Endothelial cell of umbilical vein (primary cell): ENCODE data around the gene CCR9. TPM values are rescaled to one million over a fixed set of nuclear protein-coding genes. Genes with fewer than 3 reads are reported as not detected.

Experiments
- BruUV-seq: library from RNA; stranded (reverse); fragments of 400-500 nt; replicated peaks from 2 replicates; lab custom pipeline; 2021; lab: Mats Ljungman, UMichigan
- CTCF ChIA-PET: fragments of 300-600, 350-600 bp; sonication (Branson Sonifier 250); formaldehyde crosslinking; loops from one replicate; lab custom pipeline; 2021; ENCODE audit warnings: antibody characterized with exemption, inconsistent platforms; lab: Charles Lee
- POLR2A ChIA-PET: fragments of 300-600, 350-600 bp; sonication (Branson Sonifier 250); formaldehyde crosslinking; loops from one replicate; lab custom pipeline; 2021; ENCODE audit warnings: antibody characterized with exemption, inconsistent platforms; lab: Charles Lee
- DNase-seq: peaks from one replicate; pipeline ENCODE4 v3.0.0-alpha.2; 2011; ENCODE audit warnings: low read depth, low spot score
- FAIRE-seq: peaks from 2 replicates; lab custom pipeline; 2011; peaks lifted over from hg19 to GRCh38; lab: Jason Lieb, UNC
- H2AFZ ChIP-seq: 2 replicates; pipeline ENCODE4 v1.6.0; 2012; ENCODE audit warnings: low read depth, low read length, control low read depth, inconsistent platforms
- H3K27ac ChIP-seq: 2 replicates; pipeline ENCODE4 v1.5.1; 2011; ENCODE audit warnings: low read depth, mild to moderate bottlenecking, control low read depth, low read length, moderate library complexity; ENCODE audit not compliant: insufficient read depth
- H3K27me3 ChIP-seq, 2 experiments: 2 replicates each; pipeline versions ENCODE4 v1.6.0 to v1.6.1; 2011; ENCODE audit warnings: low read length in 2 of 2, mixed read lengths in 1 of 2; ENCODE audit not compliant: control insufficient read depth in 2 of 2, insufficient read depth in 2 of 2
- H3K36me3 ChIP-seq, 2 experiments: 2 replicates in 1 of 2; 3 replicates in 1 of 2; pipeline ENCODE4 v1.5.1; 2011; ENCODE audit warnings: low read length in 2 of 2, mild to moderate bottlenecking in 1 of 2, moderate library complexity in 1 of 2; ENCODE audit not compliant: control insufficient read depth in 2 of 2, insufficient read depth in 2 of 2; ENCODE audit errors: extremely low read depth in 1 of 2
- H3K4me1 ChIP-seq: 3 replicates; pipeline ENCODE4 v1.5.1; 2011; ENCODE audit warnings: mild to moderate bottlenecking, low read length; ENCODE audit not compliant: control insufficient read depth, insufficient read depth; ENCODE audit errors: extremely low read depth
- H3K4me2 ChIP-seq: 2 replicates; pipeline ENCODE4 v1.6.1; 2011; ENCODE audit warnings: low read length, control low read depth, mixed read lengths; ENCODE audit not compliant: insufficient read depth
- H3K4me3 ChIP-seq, 3 experiments: fragments of 200-600 bp in 1 of 3; sonication (generic), shearing (Covaris generic) in 1 of 3; replicated peaks in 1 of 3; 2 replicates each; pipeline ENCODE4 v1.5.1; 2011 to 2016; ENCODE audit warnings: control low read depth in 3 of 3, low read length in 3 of 3, mild to moderate bottlenecking in 2 of 3, inconsistent platforms in 1 of 3, low read depth in 1 of 3, moderate library complexity in 1 of 3; ENCODE audit not compliant: insufficient read depth in 1 of 3
- H3K79me2 ChIP-seq: 2 replicates; pipeline ENCODE4 v1.6.0; 2012; ENCODE audit warnings: low read length, inconsistent platforms; ENCODE audit not compliant: control insufficient read depth, insufficient read depth
- H3K9ac ChIP-seq: replicated peaks from 2 replicates; pipeline ENCODE3; 2011; ENCODE audit warnings: low read length, control low read depth; ENCODE audit not compliant: insufficient read depth; ENCODE audit errors: extremely low read depth
- H3K9me1 ChIP-seq: replicated peaks from 3 replicates; pipeline ENCODE4 v1.6.0; 2011; ENCODE audit warnings: mild to moderate bottlenecking, low read length; ENCODE audit not compliant: control insufficient read depth, insufficient read depth; ENCODE audit errors: extremely low read depth
- H3K9me3 ChIP-seq: replicated peaks from 2 replicates; pipeline ENCODE4 v1.5.1; 2012; ENCODE audit warnings: low read length, inconsistent platforms; ENCODE audit not compliant: control insufficient read depth, insufficient read depth
- H4K20me1 ChIP-seq: replicated peaks from 2 replicates; pipeline ENCODE3; 2011; ENCODE audit warnings: mild to moderate bottlenecking, low read length; ENCODE audit not compliant: control insufficient read depth, insufficient read depth; ENCODE audit errors: extremely low read depth
- CTCF ChIP-seq, 2 donors: IDR thresholded peaks; 1 replicate in 1 of 2; 2 replicates in 1 of 2; pipeline ENCODE4 v1.5.1; 2011; ENCODE audit warnings: low read length in 2 of 2, mild to moderate bottlenecking in 2 of 2, moderate library complexity in 2 of 2, control low read depth in 1 of 2, inconsistent platforms in 1 of 2, low read depth in 1 of 2; ENCODE audit not compliant: insufficient read depth in 1 of 2; ENCODE audit errors: extremely low read depth in 1 of 2
- EZH2 ChIP-seq: IDR thresholded peaks from 2 replicates; pipeline ENCODE4 v1.6.1; 2012; ENCODE audit warnings: borderline replicate concordance, low read depth, mild to moderate bottlenecking, moderate library complexity, low read length, inconsistent platforms; ENCODE audit not compliant: severe bottlenecking
- FOS ChIP-seq: IDR thresholded peaks from 2 replicates; pipeline ENCODE4 v1.6.1; 2011; ENCODE audit warnings: mild to moderate bottlenecking, low read length, moderate library complexity, borderline replicate concordance; ENCODE audit not compliant: insufficient read depth
- GATA2 ChIP-seq: IDR thresholded peaks from 2 replicates; pipeline ENCODE4 v1.7.0; 2011; ENCODE audit warnings: low read depth, mild to moderate bottlenecking, moderate library complexity, mixed read lengths, low read length; ENCODE audit not compliant: insufficient read length, insufficient read depth
- JUN ChIP-seq: IDR thresholded peaks from 2 replicates; pipeline ENCODE4 v1.6.1; 2011; ENCODE audit warnings: borderline replicate concordance, low read depth; ENCODE audit not compliant: insufficient read length, insufficient read depth
- MAX ChIP-seq: IDR thresholded peaks from 2 replicates; pipeline ENCODE4 v1.6.1; 2011; ENCODE audit not compliant: insufficient read depth, insufficient read length
- MYC ChIP-seq: IDR thresholded peaks from one replicate; pipeline ENCODE4 v1.6.1; 2011; ENCODE audit warnings: mild to moderate bottlenecking, low read depth, low read length
- POLR2A ChIP-seq: IDR thresholded peaks from 2 replicates; pipeline ENCODE4 v1.6.1; 2012; ENCODE audit warnings: low read depth, mild to moderate bottlenecking, control low read depth, low read length
- POLR2AphosphoS5 ChIP-seq: IDR thresholded peaks from 2 replicates; pipeline ENCODE4 v1.6.1; 2012; ENCODE audit warnings: low read depth, mild to moderate bottlenecking, control low read depth, low read length, moderate library complexity; ENCODE audit not compliant: insufficient read depth
- dilution Hi-C: fragments of 300-500 bp; cut with MboI; formaldehyde crosslinking; loops from one replicate; pipeline ENCODE4 v1.15.0; 2019; ENCODE audit warnings: low sequenced_read_pairs; ENCODE audit not compliant: extremely low pct_ligation_motif_present
- intact Hi-C: fragments of 100-400 bp; cut with micrococcal nuclease; formaldehyde crosslinking; loops from one replicate; pipeline ENCODE4 v1.10.0; 2022
- polyA plus RNA-seq, 4 experiments: library from polyadenylated mRNA; depleted of rRNA in 3 of 4; stranded (reverse) in 3 of 4; unstranded in 1 of 4; fragments of >200 nt; gene quantifications; 2 replicates each; pipeline versions ENCODE4 v1.2.1 to v1.2.3, GENCODE V29; 2011 to 2012; ENCODE audit warnings: missing spikeins in 1 of 4
- total RNA-seq: library from RNA; stranded (reverse); gene quantifications from 2 replicates; pipeline ENCODE4 v1.2.3, GENCODE V29; 2021

The CCR9 gene
- total and polyA plus RNA-seq, 2 donors (not counting 3 experiments of a cell fraction or from before 2014, with no cell fraction given) = not detected

GRCh38 chr3:45949432-45949831 is 63.1 kb downstream of the CCR9 start:
- peaks cover 11 to 64% of the 10 kb centered on the region in 2 experiments for H3K36me3 ChIP-seq
- intact Hi-C loops = no loop called here
- ChIA-PET CTCF (interaction anchor here (1.6 to 4.8 kb wide), 2 partner anchors 10 to 128 kb away, joined by 3 to 22 read pairs; no protein-coding TSS in a partner anchor), POLR2A (no interaction called here)
- no TSS peak for BruUV-seq
- H3K4me3 ChIP-seq = no peak overlapping the region
- no peak for FAIRE-seq
- no peaks in the 10 kb centered on the region for H4K20me1 ChIP-seq
- no peak overlapping the region for H2AFZ ChIP-seq
- no peaks in the 10 kb centered on the region for H3K9me3 ChIP-seq
- H3K4me1 ChIP-seq = no peaks in the 10 kb centered on the region
- no peaks in the 10 kb centered on the region for H3K9me1 ChIP-seq
- no peaks in the 10 kb centered on the region for H3K79me2 ChIP-seq
- TF ChIP-seq MYC (no peak), POLR2AphosphoS5 (no peak), POLR2A (no peak), FOS (no peak), EZH2 (no peak), CTCF (IDR thresholded peaks at IDR 0.05; ENCODE audit: extremely low read depth in 1 of 2, insufficient read depth in 1 of 2, low read depth in 1 of 2, low read length in 2 of 2) (no peak), JUN (no peak), MAX (no peak), GATA2 (no peak)
- no peak for DNase-seq
- no peak overlapping the region for H3K4me2 ChIP-seq
- H3K27ac ChIP-seq = no peak overlapping the region
- dilution Hi-C loops = no loop called here
- H3K9ac ChIP-seq = no peak overlapping the region
- no peaks in the 10 kb centered on the region for H3K27me3 ChIP-seq
